H1 (cell line): ENCODE measurements around the gene TMCC3. TPM values are rescaled to one million over a fixed set of nuclear protein-coding genes. Genes with fewer than 3 reads are reported as not detected.

Experiments
- CTCF ChIA-PET: fragments of 300-600 bp; sonication (Branson Sonifier 250); formaldehyde crosslinking; loops from one replicate; lab custom pipeline; 2021; ENCODE audit not compliant: partially characterized antibody; lab: Charles Lee
- POLR2A ChIA-PET: fragments of 300-600 bp; sonication (Branson Sonifier 250); formaldehyde crosslinking; loops from one replicate; lab custom pipeline; 2021; ENCODE audit warnings: inconsistent platforms; ENCODE audit not compliant: partially characterized antibody; lab: Charles Lee
- DNase-seq, 2 experiments: peaks; one replicate each; pipeline versions ENCODE4 v3.0.0 to v3.0.0-alpha.2; 2010 to 2022; ENCODE audit warnings: low spot score in 2 of 2, low read depth in 1 of 2, mixed read lengths in 1 of 2
- FAIRE-seq: peaks from 2 replicates; lab custom pipeline; 2011; peaks lifted over from hg19 to GRCh38; lab: Jason Lieb, UNC
- H2AFZ ChIP-seq: 2 replicates; pipeline ENCODE4 v1.8.1; 2012; ENCODE audit warnings: low read length, inconsistent platforms
- H2AK5ac ChIP-seq: 2 replicates; pipeline ENCODE4 v1.6.1; 2013; ENCODE audit warnings: low read depth, low read length
- H2BK120ac ChIP-seq: replicated peaks from 2 replicates; pipeline ENCODE3; 2013; ENCODE audit warnings: low read depth, low read length, inconsistent platforms
- H2BK12ac ChIP-seq: 2 replicates; pipeline ENCODE4 v1.6.1; 2013; ENCODE audit warnings: low read depth, low read length
- H2BK15ac ChIP-seq: 2 replicates; pipeline ENCODE4 v1.6.1; 2013; ENCODE audit warnings: low read length
- H2BK20ac ChIP-seq: 2 replicates; pipeline ENCODE4 v1.6.1; 2013; ENCODE audit warnings: low read length
- H2BK5ac ChIP-seq: 2 replicates; pipeline ENCODE4 v1.6.1; 2013; ENCODE audit warnings: low read depth, low read length
- H3K14ac ChIP-seq: 2 replicates; pipeline ENCODE4 v1.6.1; 2013; ENCODE audit warnings: inconsistent platforms; ENCODE audit not compliant: insufficient read length
- H3K18ac ChIP-seq: 2 replicates; pipeline ENCODE4 v1.6.1; 2013; ENCODE audit warnings: low read length; ENCODE audit errors: extremely low read depth
- H3K23ac ChIP-seq: 2 replicates; pipeline ENCODE4 v1.6.1; 2013; ENCODE audit warnings: inconsistent platforms; ENCODE audit not compliant: insufficient read length
- H3K23me2 ChIP-seq: 2 replicates; pipeline ENCODE4 v1.6.1; 2013; ENCODE audit warnings: low read depth, low read length
- H3K27ac ChIP-seq: 2 replicates; pipeline ENCODE4 v1.6.1; 2011; ENCODE audit warnings: low read depth, low read length, inconsistent platforms
- H3K27me3 ChIP-seq, 4 experiments: replicated peaks in 1 of 4; 1 replicate in 1 of 4; 2 replicates in 3 of 4; pipeline versions ENCODE4 v1.6.1 to v1.8.1; 2011 to 2013; ENCODE audit warnings: low read length in 3 of 4, mild to moderate bottlenecking in 3 of 4, inconsistent platforms in 2 of 4, mixed read lengths in 2 of 4, moderate library complexity in 1 of 4; ENCODE audit not compliant: control insufficient read depth in 3 of 4, insufficient read depth in 3 of 4; ENCODE audit errors: extremely low read depth in 1 of 4
- H3K36me3 ChIP-seq, 4 experiments: 2 replicates each; pipeline versions ENCODE4 v1.6.1 to v1.8.1; 2011 to 2013; ENCODE audit warnings: mild to moderate bottlenecking in 4 of 4, low read length in 3 of 4, moderate library complexity in 2 of 4, control low read depth in 1 of 4, inconsistent platforms in 1 of 4; ENCODE audit not compliant: insufficient read depth in 4 of 4, control insufficient read depth in 2 of 4
- H3K4ac ChIP-seq: replicated peaks from 2 replicates; pipeline ENCODE3; 2013; ENCODE audit warnings: low read length, low read depth, mixed read lengths, inconsistent platforms; ENCODE audit not compliant: insufficient read length
- H3K4me1 ChIP-seq, 4 experiments: replicated peaks in 1 of 4; 1 replicate in 1 of 4; 2 replicates in 3 of 4; pipeline versions ENCODE4 v1.6.1 to v1.8.1; 2011 to 2013; ENCODE audit warnings: low read length in 3 of 4, inconsistent platforms in 2 of 4, mixed read lengths in 1 of 4; ENCODE audit not compliant: insufficient read depth in 4 of 4, control insufficient read depth in 3 of 4
- H3K4me2 ChIP-seq, 2 experiments: 2 replicates each; pipeline versions ENCODE4 v1.6.1 to v1.8.1; 2011 to 2013; ENCODE audit warnings: low read depth in 2 of 2, low read length in 2 of 2, control low read depth in 1 of 2, inconsistent platforms in 1 of 2, mild to moderate bottlenecking in 1 of 2; ENCODE audit not compliant: insufficient read depth in 1 of 2
- H3K4me3 ChIP-seq, 4 experiments: fragments of 200-600, 300-600 bp in 1 of 4; sonication (generic), shearing (Covaris generic), sonication (Bioruptor Twin) in 1 of 4; 2 replicates each; pipeline versions ENCODE4 v1.5.1 to v1.8.1; 2011 to 2016; ENCODE audit warnings: low read length in 4 of 4, low read depth in 3 of 4, control low read depth in 2 of 4, inconsistent platforms in 2 of 4, mild to moderate bottlenecking in 2 of 4, mixed read lengths in 1 of 4, moderate library complexity in 1 of 4; ENCODE audit not compliant: insufficient read depth in 2 of 4; ENCODE audit errors: extremely low read depth in 1 of 4
- H3K56ac ChIP-seq: replicated peaks from 2 replicates; pipeline ENCODE3; 2013; ENCODE audit warnings: low read depth, mild to moderate bottlenecking, mixed read lengths, low read length, inconsistent platforms; ENCODE audit not compliant: insufficient read length
- H3K79me1 ChIP-seq: 2 replicates; pipeline ENCODE4 v1.6.1; 2013; ENCODE audit warnings: low read depth, low read length, control low read depth
- H3K79me2 ChIP-seq, 2 experiments: 2 replicates each; pipeline versions ENCODE4 v1.6.1 to v1.8.1; 2012 to 2013; ENCODE audit warnings: low read length in 2 of 2, mild to moderate bottlenecking in 2 of 2, inconsistent platforms in 1 of 2; ENCODE audit not compliant: insufficient read depth in 2 of 2, control insufficient read depth in 1 of 2
- H3K9ac ChIP-seq, 4 experiments: replicated peaks in 1 of 4; 1 replicate in 1 of 4; 2 replicates in 3 of 4; pipeline versions ENCODE4 v1.6.1 to v1.8.1; 2011 to 2013; ENCODE audit warnings: low read depth in 3 of 4, low read length in 3 of 4, control low read depth in 2 of 4, mild to moderate bottlenecking in 2 of 4, moderate library complexity in 2 of 4, inconsistent platforms in 1 of 4; ENCODE audit errors: extremely low read depth in 1 of 4
- H3K9me3 ChIP-seq, 2 experiments: 2 replicates each; pipeline versions ENCODE4 v1.6.1 to v1.8.1; 2012 to 2013; ENCODE audit warnings: mild to moderate bottlenecking in 2 of 2, moderate library complexity in 2 of 2, control low read depth in 1 of 2, inconsistent platforms in 1 of 2, low read depth in 1 of 2, low read length in 1 of 2, mixed read lengths in 1 of 2; ENCODE audit not compliant: insufficient read depth in 2 of 2
- H4K20me1 ChIP-seq, 2 experiments: replicated peaks in 1 of 2; 2 replicates each; pipeline versions ENCODE3 to v1.8.1; 2011 to 2013; ENCODE audit warnings: inconsistent platforms in 2 of 2, low read length in 2 of 2, mild to moderate bottlenecking in 1 of 2; ENCODE audit not compliant: insufficient read depth in 2 of 2, control insufficient read depth in 1 of 2
- H4K5ac ChIP-seq: 2 replicates; pipeline ENCODE4 v1.6.1; 2013; ENCODE audit warnings: low read length, low read depth, mixed read lengths, inconsistent platforms; ENCODE audit not compliant: insufficient read length
- H4K8ac ChIP-seq: 2 replicates; pipeline ENCODE4 v1.8.0; 2013; ENCODE audit warnings: mild to moderate bottlenecking, moderate library complexity, low read length, inconsistent platforms; ENCODE audit not compliant: insufficient read depth; ENCODE audit errors: extremely low read depth
- H4K91ac ChIP-seq: replicated peaks from 2 replicates; pipeline ENCODE3; 2013; ENCODE audit warnings: low read length, mixed read lengths, inconsistent platforms; ENCODE audit not compliant: insufficient read length
- CTBP2 ChIP-seq: IDR thresholded peaks from 2 replicates; pipeline ENCODE4 v1.7.0; 2011; ENCODE audit warnings: borderline replicate concordance, mild to moderate bottlenecking, moderate library complexity, mixed read lengths, low read length; ENCODE audit not compliant: insufficient read depth, insufficient read length
- EGR1 ChIP-seq: IDR thresholded peaks from 2 replicates; pipeline ENCODE4 v1.6.1; 2011; ENCODE audit warnings: low read depth, low read length, borderline replicate concordance
- FOSL1 ChIP-seq: IDR thresholded peaks from 2 replicates; pipeline ENCODE4 v1.6.1; 2011; ENCODE audit warnings: mild to moderate bottlenecking, low read depth, low read length, moderate library complexity; ENCODE audit not compliant: insufficient read depth
- KDM1A ChIP-seq: fragments of 200-600, 300-600 bp; sonication (generic); IDR thresholded peaks from 2 replicates; pipeline ENCODE4 v1.7.1; 2016; ENCODE audit warnings: mild to moderate bottlenecking, low read length, borderline replicate concordance
- NRF1 ChIP-seq: IDR thresholded peaks from 2 replicates; pipeline ENCODE4 v1.6.1; 2011; ENCODE audit warnings: mild to moderate bottlenecking, low read depth, low read length, improper control_type of control experiment
- POLR2A ChIP-seq, 2 experiments: IDR thresholded peaks; 1 replicate in 1 of 2; 2 replicates in 1 of 2; pipeline ENCODE4 v1.6.1; 2011; ENCODE audit warnings: low read depth in 2 of 2, low read length in 2 of 2, mild to moderate bottlenecking in 2 of 2; ENCODE audit errors: control extremely low read depth in 1 of 2
- POLR2AphosphoS5 ChIP-seq: IDR thresholded peaks from 2 replicates; pipeline ENCODE4 v1.6.1; 2011; ENCODE audit warnings: low read depth, low read length
- POU5F1 ChIP-seq: IDR thresholded peaks from 2 replicates; pipeline ENCODE4 v1.6.1; 2011; ENCODE audit warnings: low read depth, mild to moderate bottlenecking, low read length, moderate library complexity
- TAF7 ChIP-seq: optimal IDR thresholded peaks from 2 replicates; pipeline ENCODE3; 2011; ENCODE audit warnings: low read depth, mild to moderate bottlenecking, inconsistent platforms, low read length, moderate library complexity, borderline replicate concordance
- TBP ChIP-seq: IDR thresholded peaks from 2 replicates; pipeline ENCODE4 v1.6.1; 2011; ENCODE audit warnings: low read depth, low read length, improper control_type of control experiment
- YY1 ChIP-seq: IDR thresholded peaks from 2 replicates; pipeline ENCODE4 v1.6.1; 2011; ENCODE audit warnings: low read depth, mild to moderate bottlenecking, low read length
- ZNF274 ChIP-seq: IDR thresholded peaks from 2 replicates; pipeline ENCODE4 v1.7.0; 2012; ENCODE audit warnings: low read length, borderline replicate concordance; ENCODE audit errors: extremely low read depth
- WGBS, 2 experiments: shearing (Covaris generic) in 1 of 2; methylation state at CpG; one replicate each; pipeline versions ENCODE4 v1.1.6 to v1.1.7; 2013 to 2015; ENCODE audit warnings: low lambda C conversion rate in 2 of 2, mixed read lengths in 2 of 2, inconsistent platforms in 1 of 2, low coverage in 1 of 2, missing lambda C conversion rate in 1 of 2; ENCODE audit not compliant: insufficient replicate concordance in 2 of 2, insufficient coverage in 1 of 2, insufficient read length in 1 of 2; ENCODE audit errors: extremely low coverage in 1 of 2, missing lambda C conversion rate in 1 of 2; 5-methylcytosine and 5-hydroxymethylcytosine counted together
- polyA plus RNA-seq, 7 experiments: library from polyadenylated mRNA; depleted of rRNA in 3 of 7; stranded (reverse) in 5 of 7; unstranded in 2 of 7; fragments of >200 nt in 5 of 7; fragments of 200-250 nt in 2 of 7; gene quantifications; 1 replicate in 5 of 7; 2 replicates in 1 of 7; 4 replicates in 1 of 7; pipeline versions ENCODE4 v1.2.1 to v1.2.3, GENCODE V29; 2011 to 2013; ENCODE audit warnings: missing spikeins in 2 of 7, mixed read lengths in 2 of 7
- total RNA-seq: library from RNA; stranded (reverse); fragmentation: NEBNext Ultra II Directional; extraction: Animal tissue kit (Norgen Biotek cat#: 25700); gene quantifications from 2 replicates; pipeline ENCODE4 v1.2.1, GENCODE V29; 2021
- TF ChIP-seq, protein P1 (sequence below): IDR thresholded peaks from 2 replicates; pipeline ENCODE4 v1.6.1; 2011; ENCODE audit warnings: low read length, improper control_type of control experiment
- TF ChIP-seq, protein P2 (sequence below): IDR thresholded peaks from 2 replicates; pipeline ENCODE4 v1.6.1; 2012; ENCODE audit warnings: inconsistent platforms

TMCC3 gene
- total and polyA plus RNA-seq, 2 of the 8 experiments (the other 6 are each of a cell fraction or from before 2014, with no cell fraction given), result 1.7 to 4.1 TPM

DNA sequence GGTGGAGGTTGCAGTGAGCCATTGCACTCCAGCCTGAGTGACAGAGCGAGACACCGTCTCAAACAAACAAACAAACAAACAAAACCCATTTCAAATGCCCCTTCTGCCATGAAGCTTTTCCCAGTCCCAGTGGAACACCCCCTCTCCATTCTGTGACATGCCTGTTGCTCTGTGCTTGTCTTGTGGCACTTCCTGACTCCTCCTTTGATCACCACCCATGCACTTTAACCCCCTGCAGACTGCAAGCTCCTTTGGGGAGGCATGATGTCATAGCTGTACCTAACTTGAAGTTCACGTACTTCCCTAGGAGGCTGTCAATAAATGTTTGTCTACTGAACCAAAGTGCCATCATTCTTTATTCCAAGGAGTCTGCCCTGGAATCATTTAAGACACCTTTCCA, 64.7 kb downstream of the TMCC3 start:
- H2BK15ac ChIP-seq, result no peak overlapping the region
- H3K9me3 ChIP-seq, result no peaks in the 10 kb centered on the region
- H4K5ac ChIP-seq, result no peak overlapping the region
- no peak overlapping the region for H3K18ac ChIP-seq
- no peak overlapping the region for H4K8ac ChIP-seq
- no peak for DNase-seq
- H3K23me2 ChIP-seq, result no peaks in the 10 kb centered on the region
- H3K27me3 ChIP-seq, result no peaks in the 10 kb centered on the region
- no peak overlapping the region for H3K23ac ChIP-seq
- no peak overlapping the region for H2AK5ac ChIP-seq
- H2BK5ac ChIP-seq, result no peak overlapping the region
- H3K14ac ChIP-seq, result no peak overlapping the region
- H3K79me1 ChIP-seq, result no peaks in the 10 kb centered on the region
- ChIA-PET POLR2A (no interaction called here), CTCF (interaction anchor here (0.9 kb wide), 1 partner anchor 18 kb away, joined by 3 read pairs; no protein-coding TSS in a partner anchor)
- no peak overlapping the region; a peak in 1 of 7 replicates for H3K9ac ChIP-seq
- H3K56ac ChIP-seq, result no peak overlapping the region
- no peak for FAIRE-seq
- H2AFZ ChIP-seq, result no peak overlapping the region
- no peak overlapping the region for H3K4me3 ChIP-seq
- no peak overlapping the region for H4K91ac ChIP-seq
- H3K4ac ChIP-seq, result no peak overlapping the region
- H2BK20ac ChIP-seq, result no peak overlapping the region
- no peaks in the 10 kb centered on the region for H4K20me1 ChIP-seq
- no peak overlapping the region for H3K27ac ChIP-seq
- H2BK120ac ChIP-seq, result no peak overlapping the region
- no peak overlapping the region for H2BK12ac ChIP-seq
- no peak overlapping the region for H3K4me2 ChIP-seq
- peaks cover 0 to 2% (median under 1%) of the 10 kb centered on the region in 4 experiments; a peak in 2 of 7 replicates for H3K4me1 ChIP-seq
- 94% methylated on average over 3 of the region's 3 CpGs; no CpG with 5 or more reads in 1 of the 2 experiments for WGBS, 2 experiments
- H3K79me2 ChIP-seq, result no peaks in the 10 kb centered on the region
- no peaks in the 10 kb centered on the region for H3K36me3 ChIP-seq
- TF ChIP-seq KDM1A (no peak), CTBP2 (no peak), TAF7 (no peak), YY1 (no peak), POU5F1 (no peak), NRF1 (no peak), EGR1 (no peak), ZNF274 (no peak), POLR2AphosphoS5 (no peak), FOSL1 (no peak), TBP (no peak), POLR2A (IDR thresholded peaks at IDR 0.05; ENCODE audit: control extremely low read depth in 1 of 2, low read depth in 2 of 2, low read length in 2 of 2) (no peak)
- TF ChIP-seq, protein P1, sequence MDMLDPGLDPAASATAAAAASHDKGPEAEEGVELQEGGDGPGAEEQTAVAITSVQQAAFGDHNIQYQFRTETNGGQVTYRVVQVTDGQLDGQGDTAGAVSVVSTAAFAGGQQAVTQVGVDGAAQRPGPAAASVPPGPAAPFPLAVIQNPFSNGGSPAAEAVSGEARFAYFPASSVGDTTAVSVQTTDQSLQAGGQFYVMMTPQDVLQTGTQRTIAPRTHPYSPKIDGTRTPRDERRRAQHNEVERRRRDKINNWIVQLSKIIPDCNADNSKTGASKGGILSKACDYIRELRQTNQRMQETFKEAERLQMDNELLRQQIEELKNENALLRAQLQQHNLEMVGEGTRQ, result no peak
- TF ChIP-seq, protein P2, sequence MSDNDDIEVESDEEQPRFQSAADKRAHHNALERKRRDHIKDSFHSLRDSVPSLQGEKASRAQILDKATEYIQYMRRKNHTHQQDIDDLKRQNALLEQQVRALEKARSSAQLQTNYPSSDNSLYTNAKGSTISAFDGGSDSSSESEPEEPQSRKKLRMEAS, result no peak
